SK-N-SH (cell line): ENCODE measurements around the gene ZNF845. TPM values are rescaled to one million over a fixed set of nuclear protein-coding genes. Genes with fewer than 3 reads are reported as not detected.

Experiments used
- CTCF ChIA-PET: fragments of 300-600, 350-600 bp; formaldehyde crosslinking; extraction: SDS; loops from one replicate; lab custom pipeline; 2021; lab: Yijun Ruan, JAX
- POLR2A ChIA-PET: fragments of 350-600 bp; sonication (Branson Sonifier 250); formaldehyde crosslinking; extraction: SDS; loops from one replicate; lab custom pipeline; 2020; ENCODE audit warnings: antibody characterized with exemption, inconsistent platforms; lab: Yijun Ruan, JAX
- DNase-seq: peaks from one replicate; pipeline ENCODE4 v3.0.0; 2012
- H2AFZ ChIP-seq: fragments of 200-600 bp; sonication (generic); 2 replicates; pipeline ENCODE4 v1.8.1; 2016; ENCODE audit warnings: antibody characterized with exemption, mild to moderate bottlenecking, low read depth
- H3F3A ChIP-seq: fragments of 200-600 bp; sonication (generic); replicated peaks from 2 replicates; pipeline ENCODE3; 2016; ENCODE audit warnings: antibody characterized with exemption, mild to moderate bottlenecking; ENCODE audit not compliant: insufficient read depth
- H3K27ac ChIP-seq, 2 experiments: fragments of 200-500 bp in 1 of 2; fragments of 200-600 bp in 1 of 2; sonication (Bioruptor generic) in 1 of 2; sonication (generic), shearing (Covaris generic) in 1 of 2; 2 replicates each; pipeline versions ENCODE4 v1.5.1 to v1.6.1; 2014 to 2016; ENCODE audit warnings: low read depth in 2 of 2, inconsistent platforms in 1 of 2, low read length in 1 of 2, mild to moderate bottlenecking in 1 of 2, mixed read lengths in 1 of 2
- H3K27me3 ChIP-seq: fragments of 200-600 bp; sonication (generic), shearing (Covaris generic); 2 replicates; pipeline ENCODE4 v1.6.1; 2016; ENCODE audit warnings: mixed run types; ENCODE audit not compliant: insufficient read depth
- H3K36me3 ChIP-seq, 2 experiments: fragments of 200-500 bp in 1 of 2; fragments of 200-600 bp in 1 of 2; sonication (Bioruptor generic) in 1 of 2; sonication (generic) in 1 of 2; replicated peaks in 1 of 2; 2 replicates each; pipeline versions ENCODE3 to v1.5.1; 2014 to 2016; ENCODE audit warnings: low read length in 1 of 2, mild to moderate bottlenecking in 1 of 2; ENCODE audit not compliant: insufficient read depth in 2 of 2, control insufficient read depth in 1 of 2
- H3K4me1 ChIP-seq, 2 experiments: fragments of 200-500 bp in 1 of 2; fragments of 200-600 bp in 1 of 2; sonication (Bioruptor generic) in 1 of 2; sonication (generic), shearing (Covaris generic) in 1 of 2; 2 replicates each; pipeline versions ENCODE4 v1.5.1 to v1.6.1; 2014 to 2016; ENCODE audit warnings: low read depth in 1 of 2, low read length in 1 of 2, mixed run types in 1 of 2; ENCODE audit not compliant: insufficient read depth in 2 of 2, control insufficient read depth in 1 of 2
- H3K4me2 ChIP-seq: fragments of 200-600 bp; sonication (generic), shearing (Covaris generic); 2 replicates; pipeline ENCODE4 v1.6.1; 2017; ENCODE audit warnings: mixed run types
- H3K4me3 ChIP-seq, 2 experiments: fragments of 200-500 bp in 1 of 2; fragments of 200-600 bp in 1 of 2; sonication (Bioruptor generic) in 1 of 2; sonication (generic), shearing (Covaris generic) in 1 of 2; 2 replicates each; pipeline versions ENCODE4 v1.5.1 to v1.8.1; 2014 to 2016; ENCODE audit warnings: low read depth in 2 of 2, inconsistent platforms in 1 of 2, low read length in 1 of 2, mild to moderate bottlenecking in 1 of 2, mixed read lengths in 1 of 2, moderate library complexity in 1 of 2
- H3K79me2 ChIP-seq: fragments of 200-600 bp; sonication (generic); 2 replicates; pipeline ENCODE4 v1.8.1; 2017; ENCODE audit warnings: mild to moderate bottlenecking; ENCODE audit not compliant: insufficient read depth
- H3K9ac ChIP-seq: fragments of 200-600 bp; sonication (generic); 2 replicates; pipeline ENCODE4 v1.6.1; 2017; ENCODE audit warnings: mixed run types
- H3K9me2 ChIP-seq: fragments of 200-600 bp; sonication (generic); 2 replicates; pipeline ENCODE4 v1.6.1; 2017; ENCODE audit warnings: mixed run types
- H3K9me3 ChIP-seq: fragments of 200-600 bp; sonication (generic); 2 replicates; pipeline ENCODE4 v1.6.1; 2017; ENCODE audit warnings: mixed run types, mild to moderate bottlenecking, moderate library complexity
- H4K20me1 ChIP-seq: fragments of 200-600 bp; sonication (generic); 2 replicates; pipeline ENCODE4 v1.6.1; 2017; ENCODE audit warnings: mild to moderate bottlenecking, mixed run types; ENCODE audit not compliant: insufficient read depth
- CHD2 ChIP-seq: fragments of 150-350 bp; IDR thresholded peaks from 2 replicates; pipeline ENCODE4 v1.6.1; 2018; ENCODE audit warnings: low read length; ENCODE audit not compliant: partially characterized antibody
- EP300 ChIP-seq, 2 experiments: IDR thresholded peaks; 2 replicates each; pipeline versions ENCODE4 v1.4.0 to v1.6.1; 2012; ENCODE audit warnings: borderline replicate concordance in 1 of 2, low read depth in 1 of 2, low read length in 1 of 2
- FOSL2 ChIP-seq: IDR thresholded peaks from 2 replicates; pipeline ENCODE4 v1.4.0; 2012; ENCODE audit warnings: low read depth, mild to moderate bottlenecking, moderate library complexity, borderline replicate concordance
- FOXJ3 ChIP-seq: sonication (generic); formaldehyde crosslinking; IDR thresholded peaks from 2 replicates; pipeline ENCODE4 v1.5.1; 2020; ENCODE audit warnings: mild to moderate bottlenecking, missing genetic modification reagents
- GATA2 ChIP-seq: sonication (generic); formaldehyde crosslinking; IDR thresholded peaks from 2 replicates; pipeline ENCODE4 v1.5.0; 2020; ENCODE audit warnings: mild to moderate bottlenecking, missing genetic modification reagents
- JUND ChIP-seq: IDR thresholded peaks from 2 replicates; pipeline ENCODE4 v1.4.0; 2012
- MEF2A ChIP-seq: IDR thresholded peaks from 2 replicates; pipeline ENCODE4 v1.4.0; 2012; ENCODE audit warnings: low read depth, borderline replicate concordance
- POLR2AphosphoS5 ChIP-seq: IDR thresholded peaks from 2 replicates; pipeline ENCODE4 v1.6.1; 2012; ENCODE audit warnings: low read depth, low read length
- RAD21 ChIP-seq: IDR thresholded peaks from 2 replicates; pipeline ENCODE4 v1.6.1; 2012; ENCODE audit warnings: mild to moderate bottlenecking, low read length
- RCOR1 ChIP-seq: fragments of 150-350 bp; IDR thresholded peaks from 2 replicates; pipeline ENCODE4 v1.6.1; 2017; ENCODE audit warnings: antibody characterized with exemption, low read length
- RFX5 ChIP-seq: IDR thresholded peaks from 2 replicates; pipeline ENCODE4 v1.6.1; 2012; ENCODE audit warnings: mild to moderate bottlenecking, improper control_type of control experiment, low read length
- RXRA ChIP-seq: IDR thresholded peaks from 2 replicates; pipeline ENCODE4 v1.4.0; 2012; ENCODE audit warnings: low read depth, mild to moderate bottlenecking, borderline replicate concordance
- SIN3A ChIP-seq: IDR thresholded peaks from 2 replicates; pipeline ENCODE4 v1.6.1; 2012; ENCODE audit warnings: low read depth, mild to moderate bottlenecking, low read length, moderate library complexity, borderline replicate concordance
- YY1 ChIP-seq: IDR thresholded peaks from 2 replicates; pipeline ENCODE4 v1.4.0; 2012; ENCODE audit warnings: low read depth, mild to moderate bottlenecking
- WGBS: methylation state at CpG from one replicate; pipeline ENCODE4 v1.1.6; 2017; ENCODE audit warnings: low lambda C conversion rate; 5-methylcytosine and 5-hydroxymethylcytosine counted together
- polyA plus RNA-seq, 3 experiments: library from polyadenylated mRNA; depleted of rRNA; stranded (reverse); fragments of >200 nt; gene quantifications; 2 replicates each; pipeline ENCODE4 v1.2.3, GENCODE V29; 2012
- TF ChIP-seq, protein P1 (sequence below): fragments of 150-350 bp; IDR thresholded peaks from 2 replicates; pipeline ENCODE4 v1.6.1; 2017; ENCODE audit warnings: antibody characterized with exemption, low read length, low read depth, borderline replicate concordance
- TF ChIP-seq, protein P2 (sequence below): IDR thresholded peaks from 2 replicates; pipeline ENCODE4 v1.4.0; 2012; ENCODE audit warnings: low read depth, borderline replicate concordance
- TF ChIP-seq, protein P3 (sequence below): IDR thresholded peaks from 2 replicates; pipeline ENCODE4 v1.6.1; 2012; ENCODE audit warnings: mild to moderate bottlenecking, low read depth, low read length, moderate library complexity
- TF ChIP-seq, protein P4 (sequence below): fragments of 150-350 bp; IDR thresholded peaks from 2 replicates; pipeline ENCODE4 v1.6.1; 2016; ENCODE audit warnings: mild to moderate bottlenecking, low read depth, low read length
- TF ChIP-seq, protein P5 (sequence below): IDR thresholded peaks from 2 replicates; pipeline ENCODE4; 2012
- TF ChIP-seq, protein P6 (sequence below): IDR thresholded peaks from 2 replicates; pipeline ENCODE4 v1.4.0; 2012; ENCODE audit warnings: low read depth

The ZNF845 gene
- polyA plus RNA-seq, 1 of the 3 experiments (the other 2 are of a cell fraction), result 0.77 TPM

DNA sequence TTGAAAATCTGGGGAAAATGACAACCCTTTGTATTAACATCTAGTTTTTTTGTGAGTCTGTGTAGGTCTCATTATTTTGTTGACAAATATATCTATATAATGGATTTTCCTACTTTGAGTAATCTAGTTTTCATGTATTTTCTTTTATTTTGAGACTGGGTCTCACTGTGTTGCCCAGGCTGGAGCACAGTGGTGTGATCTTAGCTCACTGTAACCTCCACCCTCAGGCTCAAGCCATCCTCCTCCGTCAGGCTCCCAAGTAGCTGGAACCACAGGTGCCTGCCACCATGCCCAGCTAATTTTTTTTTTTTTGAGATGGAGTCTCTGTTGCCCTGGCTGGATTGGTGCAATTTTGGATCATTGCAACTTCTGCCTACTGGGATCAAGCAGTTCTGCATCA lies 41.2 kb downstream of the ZNF845 start:
- POLR2A ChIA-PET, result no interaction called here
- no peak overlapping the region for H2AFZ ChIP-seq
- H3K4me1 ChIP-seq, result no peaks in the 10 kb centered on the region
- no peaks in the 10 kb centered on the region for H4K20me1 ChIP-seq
- H3F3A ChIP-seq, result no peaks in the 10 kb centered on the region
- H3K4me2 ChIP-seq, result no peak overlapping the region
- H3K36me3 ChIP-seq, result peaks cover 0 to 44% of the 10 kb centered on the region in 2 experiments
- no peak overlapping the region for H3K27ac ChIP-seq
- WGBS, result 81% methylated on average over 1 of the region's 1 CpG
- no peaks in the 10 kb centered on the region for H3K79me2 ChIP-seq
- no peak for DNase-seq
- TF ChIP-seq POLR2AphosphoS5 (no peak), FOSL2 (no peak), RFX5 (no peak), RXRA (no peak), GATA2 (CRISPR knock-in tag) (no peak)
- TF ChIP-seq, protein P1, sequence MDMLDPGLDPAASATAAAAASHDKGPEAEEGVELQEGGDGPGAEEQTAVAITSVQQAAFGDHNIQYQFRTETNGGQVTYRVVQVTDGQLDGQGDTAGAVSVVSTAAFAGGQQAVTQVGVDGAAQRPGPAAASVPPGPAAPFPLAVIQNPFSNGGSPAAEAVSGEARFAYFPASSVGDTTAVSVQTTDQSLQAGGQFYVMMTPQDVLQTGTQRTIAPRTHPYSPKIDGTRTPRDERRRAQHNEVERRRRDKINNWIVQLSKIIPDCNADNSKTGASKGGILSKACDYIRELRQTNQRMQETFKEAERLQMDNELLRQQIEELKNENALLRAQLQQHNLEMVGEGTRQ, result no peak
- TF ChIP-seq, protein P2, sequence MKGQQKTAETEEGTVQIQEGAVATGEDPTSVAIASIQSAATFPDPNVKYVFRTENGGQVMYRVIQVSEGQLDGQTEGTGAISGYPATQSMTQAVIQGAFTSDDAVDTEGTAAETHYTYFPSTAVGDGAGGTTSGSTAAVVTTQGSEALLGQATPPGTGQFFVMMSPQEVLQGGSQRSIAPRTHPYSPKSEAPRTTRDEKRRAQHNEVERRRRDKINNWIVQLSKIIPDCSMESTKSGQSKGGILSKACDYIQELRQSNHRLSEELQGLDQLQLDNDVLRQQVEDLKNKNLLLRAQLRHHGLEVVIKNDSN, result no peak
- TF ChIP-seq, all 33 proteins: peak for 0
- H3K9me2 ChIP-seq, result no peaks in the 10 kb centered on the region
- no peak overlapping the region for H3K9ac ChIP-seq
- H3K9me3 ChIP-seq, result no peaks in the 10 kb centered on the region
- no peak overlapping the region for H3K4me3 ChIP-seq
- CTCF ChIA-PET, result no interaction called here
- no peaks in the 10 kb centered on the region for H3K27me3 ChIP-seq

DNA sequence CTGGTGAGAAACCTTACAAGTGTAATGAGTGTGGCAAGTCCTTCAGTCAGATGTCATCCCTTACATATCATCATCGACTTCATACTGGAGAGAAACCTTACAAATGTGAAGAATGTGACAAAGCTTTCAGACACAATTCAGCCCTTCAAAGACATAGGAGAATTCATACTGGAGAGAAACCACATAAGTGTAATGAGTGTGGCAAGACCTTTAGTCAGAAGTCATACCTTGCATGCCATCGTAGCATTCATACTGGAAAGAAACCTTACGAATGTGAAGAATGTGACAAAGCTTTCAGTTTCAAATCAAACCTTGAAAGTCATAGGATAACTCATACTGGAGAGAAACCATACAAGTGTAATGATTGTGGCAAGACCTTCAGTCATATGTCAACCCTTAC lies 47.8 kb downstream of the ZNF845 start:
- Histone ChIP-seq H3K9ac (no peak overlapping the region), H3K9me2 (no peaks in the 10 kb centered on the region), H3K27me3 (no peaks in the 10 kb centered on the region), H3K27ac (no peak overlapping the region), H3K4me3 (no peak overlapping the region; a peak in 1 of 4 replicates), H2AFZ (no peak overlapping the region), H3K9me3 (peaks cover 16% of the 10 kb centered on the region), H3F3A (no peaks in the 10 kb centered on the region), H3K4me1 (no peaks in the 10 kb centered on the region), H3K36me3 (peaks cover 11 to 49% of the 10 kb centered on the region in 2 experiments), H4K20me1 (no peaks in the 10 kb centered on the region), H3K4me2 (no peak overlapping the region), H3K79me2 (no peaks in the 10 kb centered on the region)
- WGBS, result 69% methylated on average over 3 of the region's 3 CpGs
- no peak for DNase-seq
- CTCF ChIA-PET, result no interaction called here
- no peak for TF ChIP-seq YY1
- TF ChIP-seq MEF2A, result no peak
- no peak for TF ChIP-seq RAD21
- no peak for TF ChIP-seq RXRA
- TF ChIP-seq JUND, result no peak
- TF ChIP-seq, protein P3, sequence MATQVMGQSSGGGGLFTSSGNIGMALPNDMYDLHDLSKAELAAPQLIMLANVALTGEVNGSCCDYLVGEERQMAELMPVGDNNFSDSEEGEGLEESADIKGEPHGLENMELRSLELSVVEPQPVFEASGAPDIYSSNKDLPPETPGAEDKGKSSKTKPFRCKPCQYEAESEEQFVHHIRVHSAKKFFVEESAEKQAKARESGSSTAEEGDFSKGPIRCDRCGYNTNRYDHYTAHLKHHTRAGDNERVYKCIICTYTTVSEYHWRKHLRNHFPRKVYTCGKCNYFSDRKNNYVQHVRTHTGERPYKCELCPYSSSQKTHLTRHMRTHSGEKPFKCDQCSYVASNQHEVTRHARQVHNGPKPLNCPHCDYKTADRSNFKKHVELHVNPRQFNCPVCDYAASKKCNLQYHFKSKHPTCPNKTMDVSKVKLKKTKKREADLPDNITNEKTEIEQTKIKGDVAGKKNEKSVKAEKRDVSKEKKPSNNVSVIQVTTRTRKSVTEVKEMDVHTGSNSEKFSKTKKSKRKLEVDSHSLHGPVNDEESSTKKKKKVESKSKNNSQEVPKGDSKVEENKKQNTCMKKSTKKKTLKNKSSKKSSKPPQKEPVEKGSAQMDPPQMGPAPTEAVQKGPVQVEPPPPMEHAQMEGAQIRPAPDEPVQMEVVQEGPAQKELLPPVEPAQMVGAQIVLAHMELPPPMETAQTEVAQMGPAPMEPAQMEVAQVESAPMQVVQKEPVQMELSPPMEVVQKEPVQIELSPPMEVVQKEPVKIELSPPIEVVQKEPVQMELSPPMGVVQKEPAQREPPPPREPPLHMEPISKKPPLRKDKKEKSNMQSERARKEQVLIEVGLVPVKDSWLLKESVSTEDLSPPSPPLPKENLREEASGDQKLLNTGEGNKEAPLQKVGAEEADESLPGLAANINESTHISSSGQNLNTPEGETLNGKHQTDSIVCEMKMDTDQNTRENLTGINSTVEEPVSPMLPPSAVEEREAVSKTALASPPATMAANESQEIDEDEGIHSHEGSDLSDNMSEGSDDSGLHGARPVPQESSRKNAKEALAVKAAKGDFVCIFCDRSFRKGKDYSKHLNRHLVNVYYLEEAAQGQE, result no peak
- no peak for TF ChIP-seq EP300 (IDR thresholded peaks at IDR 0.05; ENCODE audit: borderline replicate concordance in 1 of 2, low read depth in 1 of 2, low read length in 1 of 2)
- TF ChIP-seq, protein P4, sequence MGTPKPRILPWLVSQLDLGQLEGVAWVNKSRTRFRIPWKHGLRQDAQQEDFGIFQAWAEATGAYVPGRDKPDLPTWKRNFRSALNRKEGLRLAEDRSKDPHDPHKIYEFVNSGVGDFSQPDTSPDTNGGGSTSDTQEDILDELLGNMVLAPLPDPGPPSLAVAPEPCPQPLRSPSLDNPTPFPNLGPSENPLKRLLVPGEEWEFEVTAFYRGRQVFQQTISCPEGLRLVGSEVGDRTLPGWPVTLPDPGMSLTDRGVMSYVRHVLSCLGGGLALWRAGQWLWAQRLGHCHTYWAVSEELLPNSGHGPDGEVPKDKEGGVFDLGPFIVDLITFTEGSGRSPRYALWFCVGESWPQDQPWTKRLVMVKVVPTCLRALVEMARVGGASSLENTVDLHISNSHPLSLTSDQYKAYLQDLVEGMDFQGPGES, result no peak
- TF ChIP-seq RCOR1, result no peak
- TF ChIP-seq, protein P5, sequence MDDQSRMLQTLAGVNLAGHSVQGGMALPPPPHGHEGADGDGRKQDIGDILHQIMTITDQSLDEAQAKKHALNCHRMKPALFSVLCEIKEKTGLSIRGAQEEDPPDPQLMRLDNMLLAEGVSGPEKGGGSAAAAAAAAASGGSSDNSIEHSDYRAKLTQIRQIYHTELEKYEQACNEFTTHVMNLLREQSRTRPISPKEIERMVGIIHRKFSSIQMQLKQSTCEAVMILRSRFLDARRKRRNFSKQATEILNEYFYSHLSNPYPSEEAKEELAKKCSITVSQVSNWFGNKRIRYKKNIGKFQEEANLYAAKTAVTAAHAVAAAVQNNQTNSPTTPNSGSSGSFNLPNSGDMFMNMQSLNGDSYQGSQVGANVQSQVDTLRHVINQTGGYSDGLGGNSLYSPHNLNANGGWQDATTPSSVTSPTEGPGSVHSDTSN, result no peak
- no peak for TF ChIP-seq FOXJ3 (CRISPR knock-in tag)
- no peak for TF ChIP-seq POLR2AphosphoS5
- TF ChIP-seq SIN3A, result no peak
- TF ChIP-seq, protein P6, sequence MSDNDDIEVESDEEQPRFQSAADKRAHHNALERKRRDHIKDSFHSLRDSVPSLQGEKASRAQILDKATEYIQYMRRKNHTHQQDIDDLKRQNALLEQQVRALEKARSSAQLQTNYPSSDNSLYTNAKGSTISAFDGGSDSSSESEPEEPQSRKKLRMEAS, result no peak
- no peak for TF ChIP-seq CHD2
- POLR2A ChIA-PET, result no interaction called here
